Breast epithelium (tissue), 3 donors: ENCODE results near the gene RBL2.

Source experiments
- CTCF ChIP-seq, 3 donors: fragments of 450-650 bp; IDR thresholded peaks; one replicate each; pipeline ENCODE4 v1.5.1; 2016 to 2017; ENCODE audit warnings: antibody characterized with exemption in 3 of 3, mild to moderate bottlenecking in 3 of 3, moderate library complexity in 3 of 3
- POLR2AphosphoS5 ChIP-seq, 3 donors: sonication (generic); formaldehyde crosslinking; IDR thresholded peaks; one replicate each; pipeline ENCODE4 v1.6.1; 2017; ENCODE audit warnings: antibody characterized with exemption in 3 of 3

- TF ChIP-seq POLR2AphosphoS5 (IDR thresholded peaks at IDR 0.05) = no peak
- no peak for TF ChIP-seq CTCF (IDR thresholded peaks at IDR 0.05)
Observed at GRCh38 chr16:53476867-53477266, 42.6 kb downstream of the RBL2 start.
